CD4-positive, alpha-beta T cell treated with Interleukin-17A for 1 hour (primary cell): ENCODE data around the gene RMDN2.
"Not testable (repeated sequence)": the region's sequence is repeated elsewhere in the genome, so short reads cannot be mapped to it uniquely, and the experiment has no call there.

ENCODE experiments used
- DNase-seq: peaks from one replicate; pipeline ENCODE4 v3.0.0-alpha.2; 2020

The RMDN2 gene

GRCh38 chr2:37934591-37935513 lies 9.8 kb downstream of the RMDN2 start:
- no peak for DNase-seq

GRCh38 chr2:37937568-37937967 lies 12.5 kb downstream of the RMDN2 start:
- DNase-seq, result not testable (repeated sequence)

GRCh38 chr2:37941267-37941666 lies 16.2 kb downstream of the RMDN2 start:
- DNase-seq, result not testable (repeated sequence)

- DNase-seq, result no peak
These were observed 19.2 kb downstream of the RMDN2 start for GRCh38 chr2:37944268-37944667.

- DNase-seq, result no peak
These were observed 22.2 kb downstream of the RMDN2 start for GRCh38 chr2:37947306-37947705.

- DNase-seq, result not testable (repeated sequence)
These were observed 37.1 kb downstream of the RMDN2 start for GRCh38 chr2:37962018-37962739.

- not testable (repeated sequence) for DNase-seq
These were observed 37.6 kb downstream of the RMDN2 start for GRCh38 chr2:37962740-37963121.

GRCh38 chr2:37963901-37964300 lies 38.8 kb downstream of the RMDN2 start:
- not testable (repeated sequence) for DNase-seq

- DNase-seq, result no peak
These were observed 41.2 kb downstream of the RMDN2 start for GRCh38 chr2:37966326-37966725.

GRCh38 chr2:37969731-37970130 lies 44.6 kb downstream of the RMDN2 start:
- no peak for DNase-seq

GRCh38 chr2:37971971-37972370 lies 46.9 kb downstream of the RMDN2 start:
- no peak for DNase-seq

- DNase-seq, result no peak
These were observed 48.7 kb downstream of the RMDN2 start for GRCh38 chr2:37973615-37974353.

- no peak for DNase-seq
These were observed 50.7 kb downstream of the RMDN2 start for GRCh38 chr2:37975808-37976207.

- DNase-seq, result no peak
These were observed 51.3 kb downstream of the RMDN2 start for GRCh38 chr2:37976411-37976810.

- peak; percentile 55 for DNase-seq
These were observed 57.1 kb downstream of the RMDN2 start for GRCh38 chr2:37982147-37982582.

GRCh38 chr2:37982847-37983246 lies 57.8 kb downstream of the RMDN2 start:
- no peak for DNase-seq

GRCh38 chr2:37983719-37984118 lies 58.6 kb downstream of the RMDN2 start:
- no peak for DNase-seq

GRCh38 chr2:37984176-37984575 lies 59.1 kb downstream of the RMDN2 start:
- DNase-seq, result no peak

- DNase-seq, result no peak
These were observed 59.5 kb downstream of the RMDN2 start for GRCh38 chr2:37984589-37984988.

- DNase-seq, result no peak
These were observed 60.2 kb downstream of the RMDN2 start for GRCh38 chr2:37985333-37985732.

- DNase-seq, result no peak
These were observed 62.1 kb downstream of the RMDN2 start for GRCh38 chr2:37987098-37987775.

GRCh38 chr2:37992601-37993000 lies 67.5 kb downstream of the RMDN2 start:
- no peak for DNase-seq

GRCh38 chr2:37993143-37993542 lies 68.1 kb downstream of the RMDN2 start:
- DNase-seq, result no peak
